Activated CD8-positive, alpha-beta memory T cell treated with anti-CD3 and anti-CD28 coated beads, Interleukin-2, amount 10 ng/mL, durations not matched to agents 7 days and 5 days (primary cell): Measurements from ENCODE around the gene HOMER1. TPM values are rescaled to one million over a fixed set of nuclear protein-coding genes. Genes with fewer than 3 reads are reported as not detected.

ENCODE experiments used
- ATAC-seq: fragments of 150-1000 bp; cut with Tn5 transposase; one replicate; pipeline ENCODE4 v1.10.0; 2021; ENCODE audit warnings: moderate library complexity
- CTCF ChIA-PET: fragments of 350-600 bp; sonication (Branson Sonifier 250); formaldehyde crosslinking; loops from one replicate; lab custom pipeline; 2021; ENCODE audit warnings: antibody characterized with exemption; lab: Charles Lee
- DNase-seq: peaks from one replicate; pipeline ENCODE4 v3.0.0-alpha.2; 2020
- H3K27ac Mint-ChIP-seq: one replicate; pipeline ENCODE4 v1.8.0; 2021; ENCODE audit warnings: mild to moderate bottlenecking, mixed read lengths
- H3K27me3 Mint-ChIP-seq: one replicate; pipeline ENCODE4 v1.8.0; 2021; ENCODE audit warnings: mixed read lengths
- H3K36me3 Mint-ChIP-seq: one replicate; pipeline ENCODE4 v1.8.0; 2021; ENCODE audit warnings: mild to moderate bottlenecking, mixed read lengths
- H3K4me1 Mint-ChIP-seq: one replicate; pipeline ENCODE4 v1.8.0; 2021; ENCODE audit warnings: mixed read lengths
- H3K4me3 Mint-ChIP-seq: one replicate; pipeline ENCODE4 v1.8.0; 2021; ENCODE audit warnings: mild to moderate bottlenecking, moderate library complexity, mixed read lengths
- H3K9me3 Mint-ChIP-seq: one replicate; pipeline ENCODE4 v1.8.0; 2022; ENCODE audit warnings: low read depth, mixed read lengths
- total RNA-seq, 2 experiments: library from RNA; stranded (reverse); gene quantifications; one replicate each; pipeline ENCODE4 v1.2.3, GENCODE V29; 2021

Gene HOMER1
- total RNA-seq, 2 experiments from 2014 or later: 2.5 to 5.2 TPM

DNA sequence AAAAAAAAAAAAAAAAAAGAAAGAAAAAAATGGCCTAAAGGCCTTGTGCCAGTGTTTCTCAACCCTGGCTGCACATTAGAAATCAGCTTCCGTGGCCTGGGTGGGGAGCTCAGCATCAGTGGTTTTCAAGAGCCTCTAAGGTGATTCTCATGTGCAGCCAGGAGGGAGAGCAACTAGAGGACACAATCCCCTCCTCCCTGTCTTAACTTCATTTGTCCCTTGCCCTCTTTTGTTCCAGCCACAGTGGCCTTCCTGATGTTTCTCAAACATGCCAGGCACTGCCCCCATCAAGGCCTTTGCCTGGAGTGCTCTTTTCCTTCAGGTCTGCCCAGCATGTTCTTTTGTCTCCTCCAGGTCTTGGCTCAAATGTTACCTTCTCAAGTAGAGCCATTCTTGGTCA is 42.4 kb downstream of the HOMER1 start:
- Mint-ChIP-seq H3K36me3 (no peaks in the 10 kb centered on the region), H3K4me3 (no peak overlapping the region), H3K27me3 (no peaks in the 10 kb centered on the region), H3K9me3 (no peaks in the 10 kb centered on the region), H3K27ac (no peak overlapping the region), H3K4me1 (peaks cover 5% of the 10 kb centered on the region)
- no peak for DNase-seq
- CTCF ChIA-PET: interaction anchor here (0.7 to 1.2 kb wide), 2 partner anchors 221 to 338 kb away, joined by 3 to 6 read pairs; no protein-coding TSS in a partner anchor
- ATAC-seq: no peak

DNA sequence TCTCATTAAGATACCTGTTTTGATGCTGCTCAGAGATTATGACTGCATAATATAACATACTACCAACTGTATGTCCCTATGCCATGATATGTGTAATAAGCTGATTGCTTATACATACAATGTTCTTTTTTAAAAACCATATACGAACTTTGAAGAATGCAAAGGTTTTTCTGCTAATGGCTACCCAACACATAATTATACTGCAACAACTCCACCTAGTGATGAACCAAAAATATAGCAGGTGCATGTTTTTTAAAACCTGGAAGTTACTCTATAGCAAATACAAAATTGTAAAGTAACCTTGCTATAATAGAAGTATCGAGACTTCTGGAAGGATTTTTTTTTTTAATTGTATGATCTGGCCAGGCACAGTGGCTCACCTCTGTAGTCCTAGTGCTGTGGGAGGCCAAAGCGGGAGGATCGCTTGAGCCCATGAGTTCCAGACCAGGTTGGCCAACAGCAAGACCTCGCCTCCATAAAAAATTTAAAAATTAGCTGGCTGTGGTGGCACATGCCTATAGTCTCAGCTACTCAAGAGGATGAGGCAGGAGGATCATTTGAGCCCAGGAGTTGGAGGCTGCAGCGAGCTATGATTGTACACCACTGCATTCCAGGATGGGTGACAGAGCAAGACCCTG is 49.1 kb downstream of the HOMER1 start:
- no peak overlapping the region for H3K4me3 Mint-ChIP-seq
- DNase-seq (no peak), ATAC-seq (no peak)
- peaks cover 4% of the 10 kb centered on the region for H3K27me3 Mint-ChIP-seq
- H3K27ac Mint-ChIP-seq: no peak overlapping the region
- H3K4me1 Mint-ChIP-seq: no peaks in the 10 kb centered on the region
- no peaks in the 10 kb centered on the region for H3K9me3 Mint-ChIP-seq
- CTCF ChIA-PET: interaction anchor here (0.6 to 8.8 kb wide), 9 partner anchors 20 to 442 kb away, joined by 3 to 71 read pairs (median 4); no protein-coding TSS in a partner anchor
- no peaks in the 10 kb centered on the region for H3K36me3 Mint-ChIP-seq

DNA sequence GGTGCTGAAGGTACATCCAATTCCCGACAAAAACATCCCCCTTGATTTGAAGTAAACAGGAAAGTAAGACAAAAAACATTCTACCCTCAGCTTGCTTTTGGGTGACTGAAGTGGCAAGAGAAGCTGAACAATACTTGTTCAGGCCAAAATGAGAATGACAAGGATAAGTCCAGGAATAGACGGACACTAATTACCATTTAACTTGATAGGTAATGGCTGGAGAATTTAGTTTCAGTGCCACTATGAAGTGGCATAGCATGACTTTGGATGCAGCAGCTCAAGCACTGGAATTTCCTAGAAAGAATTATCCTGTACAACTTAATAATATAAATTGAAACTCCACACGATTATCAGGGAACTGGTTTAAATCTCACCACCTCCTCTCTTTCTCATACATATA is 49.7 kb downstream of the HOMER1 start:
- Mint-ChIP-seq H3K4me1 (no peaks in the 10 kb centered on the region), H3K9me3 (no peaks in the 10 kb centered on the region), H3K27ac (no peak overlapping the region), H3K4me3 (no peak overlapping the region), H3K27me3 (peaks cover 4% of the 10 kb centered on the region), H3K36me3 (no peaks in the 10 kb centered on the region)
- CTCF ChIA-PET: interaction anchor here (0.6 to 8.8 kb wide), 9 partner anchors 20 to 442 kb away, joined by 3 to 71 read pairs (median 4); no protein-coding TSS in a partner anchor
- no peak for ATAC-seq
- DNase-seq: no peak

DNA sequence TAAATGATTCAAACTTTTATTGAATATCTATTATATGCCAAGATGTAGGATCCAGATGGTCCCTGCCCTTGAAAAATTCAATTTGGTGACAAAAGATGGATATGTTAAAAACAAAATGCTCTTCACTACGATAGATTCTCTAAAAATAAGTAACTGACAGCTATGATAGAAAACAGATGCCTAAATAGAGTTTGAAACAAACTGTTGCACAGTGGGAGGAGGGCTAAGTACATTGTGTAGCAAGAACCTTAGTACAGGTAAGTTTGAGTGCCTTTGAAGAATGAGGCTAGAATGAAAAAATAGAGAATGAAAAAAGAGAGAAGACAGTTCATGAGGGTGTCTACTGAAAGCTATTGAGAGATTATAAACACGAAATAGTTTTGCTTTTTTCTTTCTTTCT is 54.3 kb downstream of the HOMER1 start:
- Mint-ChIP-seq H3K27me3 (peaks cover 4% of the 10 kb centered on the region), H3K36me3 (peaks cover 4% of the 10 kb centered on the region), H3K4me1 (peaks cover 1% of the 10 kb centered on the region), H3K9me3 (no peaks in the 10 kb centered on the region), H3K27ac (no peak overlapping the region), H3K4me3 (no peak overlapping the region)
- CTCF ChIA-PET: interaction anchor here (1.3 to 8.0 kb wide), 2 partner anchors 327 to 434 kb away, joined by 4 to 71 read pairs; no protein-coding TSS in a partner anchor
- no peak for ATAC-seq
- DNase-seq: no peak

DNA sequence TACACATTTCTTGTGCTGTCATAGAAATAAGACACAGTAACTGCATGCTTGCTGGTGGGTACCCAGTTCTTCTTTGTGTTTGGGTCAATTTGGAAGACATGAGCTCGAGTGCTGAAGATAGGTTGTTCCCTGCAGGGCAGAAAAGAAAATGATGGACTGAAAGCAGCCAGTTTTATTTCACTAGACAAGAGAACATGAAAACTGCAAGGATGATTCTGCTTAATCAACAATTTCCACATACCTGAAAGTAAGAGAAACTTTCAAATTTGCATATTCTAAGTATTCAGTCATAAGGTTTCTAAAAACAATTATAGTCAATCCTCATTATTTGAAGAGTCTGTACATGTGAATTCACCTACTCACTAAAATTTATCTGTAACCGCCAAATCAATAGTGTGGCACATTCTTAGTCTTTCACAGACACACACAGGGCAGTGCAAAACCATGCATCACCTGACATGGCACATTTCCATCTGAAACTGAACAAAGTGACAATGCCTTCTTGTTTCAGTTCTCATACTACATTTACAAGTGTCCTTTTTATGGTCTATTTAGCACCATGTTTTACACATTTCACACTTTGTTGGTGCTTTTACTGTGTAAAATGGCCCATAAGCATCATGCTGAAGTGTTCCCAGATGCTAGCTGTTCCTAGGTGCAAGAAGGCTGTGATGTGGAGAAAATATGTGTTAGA is 56.9 kb downstream of the HOMER1 start:
- ATAC-seq (no peak), DNase-seq (no peak)
- no peak overlapping the region for H3K4me3 Mint-ChIP-seq
- H3K36me3 Mint-ChIP-seq: peaks cover 4% of the 10 kb centered on the region
- H3K27me3 Mint-ChIP-seq: peaks cover 6% of the 10 kb centered on the region
- H3K9me3 Mint-ChIP-seq: no peaks in the 10 kb centered on the region
- CTCF ChIA-PET: interaction anchor here (1.7 kb wide), 1 partner anchor 12 kb away, joined by 3 read pairs; no protein-coding TSS in a partner anchor
- no peak overlapping the region for H3K27ac Mint-ChIP-seq
- H3K4me1 Mint-ChIP-seq: peaks cover 1% of the 10 kb centered on the region

DNA sequence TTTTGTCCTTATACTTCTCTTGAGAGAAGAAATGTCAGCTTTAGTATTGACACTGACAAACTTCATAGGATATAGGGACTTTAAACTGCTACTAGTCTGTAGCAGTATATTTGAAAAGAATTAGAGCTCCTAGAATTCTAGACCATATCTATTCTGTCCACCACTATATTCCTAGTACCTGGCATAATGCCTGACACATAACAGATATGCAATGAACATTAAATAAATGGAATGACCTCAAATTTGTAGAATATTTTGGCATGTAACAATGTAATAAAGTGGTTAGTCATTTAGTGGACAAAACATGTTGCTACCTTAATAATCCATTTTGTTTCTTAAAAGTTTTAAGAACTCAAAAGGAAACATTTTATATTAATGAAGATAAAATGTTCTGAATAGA is 57.5 kb downstream of the HOMER1 start:
- Mint-ChIP-seq H3K27me3 (peaks cover 6% of the 10 kb centered on the region), H3K9me3 (no peaks in the 10 kb centered on the region), H3K27ac (no peak overlapping the region), H3K4me1 (peaks cover 1% of the 10 kb centered on the region), H3K4me3 (no peak overlapping the region), H3K36me3 (peaks cover 4% of the 10 kb centered on the region)
- CTCF ChIA-PET: interaction anchor here (1.7 kb wide), 1 partner anchor 12 kb away, joined by 3 read pairs; no protein-coding TSS in a partner anchor
- DNase-seq (no peak), ATAC-seq (no peak)

DNA sequence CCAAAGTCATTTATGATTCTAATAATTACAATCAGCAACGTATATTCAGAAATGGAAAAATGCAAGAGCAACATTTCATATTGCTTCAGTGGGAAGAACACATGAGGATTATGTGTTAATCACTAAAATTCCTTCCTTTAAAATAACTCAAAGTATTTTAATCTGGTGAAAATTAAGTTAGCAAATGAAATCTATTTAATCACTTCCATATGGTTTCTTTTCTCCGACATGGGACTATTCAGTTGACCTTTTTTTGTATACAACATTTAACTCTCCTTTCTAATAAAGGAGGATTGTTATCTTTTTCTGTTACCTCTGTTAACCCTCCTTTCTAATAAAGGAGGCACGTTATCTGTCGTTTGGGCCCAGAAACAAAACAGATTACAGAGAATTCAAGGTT is 59.9 kb downstream of the HOMER1 start:
- Mint-ChIP-seq H3K27ac (no peak overlapping the region), H3K4me1 (peaks cover 1% of the 10 kb centered on the region), H3K27me3 (peaks cover 4% of the 10 kb centered on the region), H3K36me3 (peaks cover 4% of the 10 kb centered on the region), H3K9me3 (no peaks in the 10 kb centered on the region), H3K4me3 (no peak overlapping the region)
- ATAC-seq (no peak), DNase-seq (no peak)
- CTCF ChIA-PET: interaction anchor here (1.5 kb wide), 2 partner anchors 321 to 429 kb away, joined by 3 to 5 read pairs; no protein-coding TSS in a partner anchor

DNA sequence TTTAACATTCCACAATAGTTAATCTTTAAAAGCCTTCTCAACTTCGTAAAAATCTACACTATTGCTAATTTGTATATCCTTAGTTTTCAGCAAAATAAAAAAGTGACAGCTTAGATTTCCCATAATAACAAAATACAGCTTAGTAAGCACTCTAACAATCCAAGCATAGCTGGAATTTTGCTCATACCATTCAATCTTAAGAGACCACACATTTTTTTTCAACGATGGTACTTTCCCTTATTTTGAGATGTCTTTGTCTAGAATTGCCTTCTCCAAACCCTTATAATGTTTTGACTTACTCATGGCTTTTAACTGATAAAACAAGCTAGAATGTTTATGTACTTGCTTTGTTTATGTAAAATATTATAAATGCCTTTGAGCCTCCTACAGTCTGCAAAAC is 65.6 kb downstream of the HOMER1 start:
- Mint-ChIP-seq H3K4me3 (no peak overlapping the region), H3K4me1 (no peaks in the 10 kb centered on the region), H3K27ac (no peak overlapping the region), H3K36me3 (peaks cover 1% of the 10 kb centered on the region), H3K9me3 (no peaks in the 10 kb centered on the region), H3K27me3 (peaks cover under 1% of the 10 kb centered on the region)
- ATAC-seq (no peak), DNase-seq (no peak)
- CTCF ChIA-PET: interaction anchor here (1.2 kb wide), 1 partner anchor 13 kb away, joined by 4 read pairs; no protein-coding TSS in a partner anchor

DNA sequence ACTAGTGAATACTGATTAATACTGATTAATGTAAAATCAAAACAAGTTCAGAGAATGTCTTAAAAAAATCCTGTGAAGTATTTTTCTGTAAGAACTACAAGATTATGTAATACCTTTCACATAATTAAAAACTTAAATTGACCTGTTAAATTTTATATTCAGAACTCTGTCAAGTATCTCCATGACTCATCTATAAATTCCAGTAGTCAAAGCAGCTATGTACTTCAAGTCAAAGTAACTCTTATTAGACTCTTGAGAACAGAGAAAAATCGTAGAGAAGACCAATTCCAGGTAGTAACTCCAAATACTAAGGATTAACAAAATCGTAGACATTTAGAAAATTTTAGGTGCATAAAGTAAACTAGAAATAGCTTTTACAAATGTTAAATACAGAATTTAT is 77.1 kb downstream of the HOMER1 start:
- Mint-ChIP-seq H3K4me1 (no peaks in the 10 kb centered on the region), H3K9me3 (no peaks in the 10 kb centered on the region)
- no peak for ATAC-seq

DNA sequence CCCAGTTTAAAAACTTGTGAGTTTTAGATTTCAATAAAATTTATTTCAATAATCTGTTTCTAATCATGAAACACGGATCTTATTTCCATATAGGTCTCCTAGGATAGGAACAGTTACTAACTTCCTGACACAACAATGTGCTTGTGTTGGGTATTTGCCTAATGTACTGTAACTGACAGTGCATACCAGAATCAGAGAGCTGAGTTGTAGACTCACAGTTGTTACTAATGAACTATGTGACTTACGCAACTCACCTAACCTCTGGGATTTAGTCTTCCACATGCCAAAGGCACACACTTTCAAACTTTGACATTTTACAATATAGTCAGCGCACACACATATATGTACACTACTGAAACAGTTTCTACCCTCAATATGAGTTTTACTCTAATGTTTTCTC is 77.7 kb downstream of the HOMER1 start:
- Mint-ChIP-seq H3K36me3 (no peaks in the 10 kb centered on the region), H3K9me3 (no peaks in the 10 kb centered on the region), H3K4me3 (no peak overlapping the region), H3K4me1 (no peaks in the 10 kb centered on the region), H3K27ac (no peak overlapping the region), H3K27me3 (no peaks in the 10 kb centered on the region)
- no peak for DNase-seq
- ATAC-seq: no peak
- CTCF ChIA-PET: no interaction called here

More for the DNA sequence above, 77.1 kb downstream of the HOMER1 start:
- Mint-ChIP-seq H3K4me3 (no peak overlapping the region), H3K27me3 (no peaks in the 10 kb centered on the region), H3K27ac (no peak overlapping the region), H3K36me3 (no peaks in the 10 kb centered on the region)
- DNase-seq: no peak
- CTCF ChIA-PET: no interaction called here

DNA sequence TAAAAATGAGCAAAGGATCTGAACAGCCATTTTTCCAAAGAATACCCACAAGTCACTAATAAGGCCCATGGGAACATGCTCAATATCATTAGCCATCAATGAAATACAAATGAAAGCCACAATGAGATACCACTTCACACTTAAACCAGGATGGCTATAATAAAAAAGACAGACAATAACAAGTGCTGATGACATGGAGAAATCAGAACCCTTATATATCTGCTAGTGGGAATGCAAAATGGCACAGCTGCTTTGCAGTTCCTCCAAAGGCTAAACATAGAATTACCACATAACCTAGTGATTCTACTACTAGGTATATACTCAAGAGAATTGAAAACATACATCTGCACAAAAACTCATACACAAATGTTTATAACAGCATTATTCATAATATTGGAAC is 83.7 kb downstream of the HOMER1 start:
- H3K36me3 Mint-ChIP-seq: no peaks in the 10 kb centered on the region
- CTCF ChIA-PET: no interaction called here

DNA sequence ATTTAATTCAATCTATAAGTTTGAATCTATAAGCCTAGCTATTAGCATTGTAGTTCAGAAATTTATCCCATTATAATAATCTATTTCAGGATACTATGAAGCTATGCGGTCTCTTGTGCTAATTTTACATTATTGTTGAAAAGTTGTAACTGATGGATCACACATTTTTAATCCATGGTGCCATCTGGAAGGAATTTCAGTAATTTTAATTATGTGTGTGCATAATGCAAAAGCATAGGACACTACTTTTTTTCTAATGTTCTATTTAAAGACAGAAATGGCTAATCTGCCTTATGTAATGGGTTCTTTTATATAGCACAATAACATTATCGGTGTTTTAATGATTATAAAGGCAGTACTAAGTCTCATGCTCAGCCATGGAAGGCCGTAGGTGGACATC is 90.6 kb downstream of the HOMER1 start:
- H3K4me1 Mint-ChIP-seq: no peaks in the 10 kb centered on the region
- no peaks in the 10 kb centered on the region for H3K9me3 Mint-ChIP-seq
- H3K27ac Mint-ChIP-seq: no peak overlapping the region
- H3K27me3 Mint-ChIP-seq: no peaks in the 10 kb centered on the region
- DNase-seq: no peak
- ATAC-seq: no peak
- no peaks in the 10 kb centered on the region for H3K36me3 Mint-ChIP-seq
- H3K4me3 Mint-ChIP-seq: no peak overlapping the region
- CTCF ChIA-PET: no interaction called here

More for the DNA sequence above, 83.7 kb downstream of the HOMER1 start:
- H3K27me3 Mint-ChIP-seq: no peaks in the 10 kb centered on the region
- H3K9me3 Mint-ChIP-seq: no peaks in the 10 kb centered on the region
- H3K4me3 Mint-ChIP-seq: no peak overlapping the region
- H3K27ac Mint-ChIP-seq: no peak overlapping the region
- DNase-seq (no peak), ATAC-seq (no peak)
- no peaks in the 10 kb centered on the region for H3K4me1 Mint-ChIP-seq

DNA sequence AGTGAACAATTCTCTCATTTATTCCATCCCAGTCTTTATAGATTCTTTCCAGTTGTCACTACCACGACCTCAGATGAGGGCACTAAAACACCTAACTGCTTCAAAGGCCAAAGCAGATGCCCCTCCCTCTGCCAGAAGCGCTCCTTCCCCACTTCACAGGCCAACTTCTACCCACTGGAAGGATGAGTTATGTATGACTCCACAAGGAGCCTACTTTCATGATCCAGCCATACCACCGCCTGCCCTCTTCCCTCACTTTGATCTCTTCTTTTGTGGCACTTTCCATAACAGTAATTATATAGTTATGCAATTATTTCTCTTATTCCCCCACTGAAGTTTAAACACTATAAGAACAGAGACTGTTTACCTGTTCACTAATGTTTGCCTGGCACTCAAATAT is 93.7 kb downstream of the HOMER1 start:
- Mint-ChIP-seq H3K27me3 (no peaks in the 10 kb centered on the region), H3K4me3 (no peak overlapping the region), H3K36me3 (no peaks in the 10 kb centered on the region), H3K4me1 (peaks cover 9% of the 10 kb centered on the region), H3K9me3 (no peaks in the 10 kb centered on the region), H3K27ac (no peak overlapping the region)
- no peak for DNase-seq
- ATAC-seq: no peak
- CTCF ChIA-PET: no interaction called here

DNA sequence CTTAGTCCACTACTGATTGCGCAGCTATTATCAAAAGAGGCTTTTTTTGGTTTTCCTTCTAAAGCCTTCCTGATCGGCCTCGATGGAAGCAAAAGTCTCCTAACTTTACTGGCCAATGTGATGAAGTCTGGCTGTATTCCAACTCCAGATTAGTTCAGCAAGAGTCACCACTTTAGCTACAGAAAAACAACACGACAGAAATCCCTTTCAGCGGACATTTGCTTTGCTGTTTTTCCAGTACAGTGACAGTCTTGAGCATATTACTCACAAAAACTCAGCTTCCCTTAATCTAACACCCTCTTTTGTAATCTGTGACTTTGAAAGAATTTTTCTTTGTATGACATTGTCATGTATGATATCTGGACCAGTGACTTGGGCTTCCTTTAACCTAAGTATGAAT is 95.7 kb downstream of the HOMER1 start:
- no peak overlapping the region for H3K4me3 Mint-ChIP-seq
- no peak for ATAC-seq
- no peaks in the 10 kb centered on the region for H3K27me3 Mint-ChIP-seq
- CTCF ChIA-PET: no interaction called here
- no peaks in the 10 kb centered on the region for H3K9me3 Mint-ChIP-seq
- no peak for DNase-seq
- no peaks in the 10 kb centered on the region for H3K36me3 Mint-ChIP-seq
- peaks cover 9% of the 10 kb centered on the region for H3K4me1 Mint-ChIP-seq
- no peak overlapping the region for H3K27ac Mint-ChIP-seq
